Measurements from ENCODE around the gene MRGPRE. TPM values are rescaled to one million over a fixed set of nuclear protein-coding genes. Genes with fewer than 3 reads are reported as not detected.

The MRGPRE gene
- polyA plus RNA-seq, 1 donor (not counting 4 experiments of a cell fraction or from before 2014, with no cell fraction given) = not detected

GRCh38 chr11:3223932-3224381 lies 8.3 kb downstream of the MRGPRE start:
- H3K4me2 ChIP-seq (ENCODE audit: control insufficient read depth, extremely low read depth, insufficient read depth, low read depth, low read length) = no peak overlapping the region
- FAIRE-seq = no peak

GRCh38 chr11:3222941-3223915 lies 9.0 kb downstream of the MRGPRE start:
- no peak overlapping the region for H3K27ac ChIP-seq (ENCODE audit: control insufficient read depth, insufficient read depth, low read length)
- no peak overlapping the region for H3K4me3 ChIP-seq (ENCODE audit: control insufficient read depth in 2 of 3, extremely low read depth in 1 of 3, insufficient read depth in 2 of 3, low read depth in 1 of 3, low read length in 3 of 3)
- H2AFZ ChIP-seq (ENCODE audit: control insufficient read depth, low read length) = no peak overlapping the region
- no peak overlapping the region for H3K9ac ChIP-seq (ENCODE audit: control insufficient read depth, extremely low read depth, insufficient read depth, low read length)
- H3K4me1 ChIP-seq (ENCODE audit: control insufficient read depth, extremely low read depth, insufficient read depth, low read length) = no peaks in the 10 kb centered on the region
- H4K20me1 ChIP-seq (ENCODE audit: control insufficient read depth, extremely low read depth, insufficient read depth, low read length) = peaks cover 3% of the 10 kb centered on the region
- H3K9me1 ChIP-seq (ENCODE audit: control insufficient read depth, extremely low read depth, insufficient read depth, low read length) = no peaks in the 10 kb centered on the region
- H3K79me2 ChIP-seq (ENCODE audit: control insufficient read depth, insufficient read depth, low read length) = no peaks in the 10 kb centered on the region
- H3K9me3 ChIP-seq (ENCODE audit: control insufficient read depth, low read depth, low read length) = no peaks in the 10 kb centered on the region
- DNase-seq (ENCODE audit: low read depth, low spot score) (no peak), FAIRE-seq (no peak)
- no peak overlapping the region for H3K4me2 ChIP-seq (ENCODE audit: control insufficient read depth, extremely low read depth, insufficient read depth, low read depth, low read length)
- dilution Hi-C loops (cut with MboI; ENCODE audit: extremely low pct_ligation_motif_present, low sequenced_read_pairs) = no loop called here
- no peaks in the 10 kb centered on the region for H3K36me3 ChIP-seq (ENCODE audit: control insufficient read depth in 2 of 2, extremely low read depth in 1 of 2, insufficient read depth in 2 of 2, low read length in 2 of 2)
- TF ChIP-seq EZH2 (IDR thresholded peaks at IDR 0.05; ENCODE audit: low read length) (no peak), CTCF (optimal IDR thresholded peaks at IDR 0.05 in 1 of 3, IDR thresholded peaks at IDR 0.05 in 1 of 3, conservative IDR thresholded peaks at IDR 0.05 in 1 of 3; ENCODE audit: extremely low read depth in 1 of 3, insufficient read depth in 2 of 3, low read length in 3 of 3) (no peak)
- H3K27me3 ChIP-seq (ENCODE audit: control insufficient read depth, extremely low read depth, insufficient read depth, low read length) = peaks cover 52% of the 10 kb centered on the region

More at GRCh38 chr11:3223932-3224381, 8.3 kb downstream of the MRGPRE start:
- H4K20me1 ChIP-seq (ENCODE audit: control insufficient read depth, extremely low read depth, insufficient read depth, low read length) = peaks cover 3% of the 10 kb centered on the region
- H3K9ac ChIP-seq (ENCODE audit: control insufficient read depth, extremely low read depth, insufficient read depth, low read length) = no peak overlapping the region
- no peak overlapping the region for H3K27ac ChIP-seq (ENCODE audit: control insufficient read depth, insufficient read depth, low read length)
- no peak overlapping the region for H2AFZ ChIP-seq (ENCODE audit: control insufficient read depth, low read length)
- no peaks in the 10 kb centered on the region for H3K9me1 ChIP-seq (ENCODE audit: control insufficient read depth, extremely low read depth, insufficient read depth, low read length)
- peaks cover 50% of the 10 kb centered on the region for H3K27me3 ChIP-seq (ENCODE audit: control insufficient read depth, extremely low read depth, insufficient read depth, low read length)
- dilution Hi-C loops (cut with MboI; ENCODE audit: extremely low pct_ligation_motif_present, low sequenced_read_pairs) = no loop called here
- no peaks in the 10 kb centered on the region for H3K36me3 ChIP-seq (ENCODE audit: control insufficient read depth in 2 of 2, extremely low read depth in 1 of 2, insufficient read depth in 2 of 2, low read length in 2 of 2)
- H3K9me3 ChIP-seq (ENCODE audit: control insufficient read depth, low read depth, low read length) = no peaks in the 10 kb centered on the region
- H3K4me1 ChIP-seq (ENCODE audit: control insufficient read depth, extremely low read depth, insufficient read depth, low read length) = no peaks in the 10 kb centered on the region
- no peak for DNase-seq (ENCODE audit: low read depth, low spot score)
- H3K79me2 ChIP-seq (ENCODE audit: control insufficient read depth, insufficient read depth, low read length) = no peaks in the 10 kb centered on the region
- no peak overlapping the region for H3K4me3 ChIP-seq (ENCODE audit: control insufficient read depth in 2 of 3, extremely low read depth in 1 of 3, insufficient read depth in 2 of 3, low read depth in 1 of 3, low read length in 3 of 3)
- TF ChIP-seq CTCF (optimal IDR thresholded peaks at IDR 0.05 in 1 of 3, IDR thresholded peaks at IDR 0.05 in 1 of 3, conservative IDR thresholded peaks at IDR 0.05 in 1 of 3; ENCODE audit: extremely low read depth in 1 of 3, insufficient read depth in 2 of 3, low read length in 3 of 3) (no peak), EZH2 (IDR thresholded peaks at IDR 0.05; ENCODE audit: low read length) (no peak)

Data from keratinocyte (primary cell).